GM12878 (cell line): ENCODE data around the gene RAB28.

Experiments
- CTCF ChIP-seq, 3 experiments: IDR thresholded peaks in 2 of 3; conservative IDR thresholded peaks in 1 of 3; 2 replicates each; pipeline ENCODE4 v1.5.1; 2011; ENCODE audit warnings: low read depth in 3 of 3, low read length in 3 of 3, mild to moderate bottlenecking in 3 of 3, control low read depth in 2 of 3, moderate library complexity in 2 of 3, inconsistent platforms in 1 of 3, mixed read lengths in 1 of 3; ENCODE audit not compliant: control insufficient read depth in 2 of 3, insufficient read depth in 1 of 3; ENCODE audit errors: extremely low read depth in 1 of 3
- IRF4 ChIP-seq: IDR thresholded peaks from 2 replicates; pipeline ENCODE4 v1.6.1; 2011; ENCODE audit warnings: low read depth, low read length
- MAX ChIP-seq: IDR thresholded peaks from 2 replicates; pipeline ENCODE4 v1.6.1; 2012; ENCODE audit warnings: low read depth, low read length, improper control_type of control experiment
- POLR2AphosphoS5 ChIP-seq: IDR thresholded peaks from 2 replicates; pipeline ENCODE4 v1.6.1; 2011; ENCODE audit warnings: mild to moderate bottlenecking, low read length, inconsistent platforms
- ZNF207 ChIP-seq: fragments of 450-650 bp; IDR thresholded peaks from 2 replicates; pipeline ENCODE4 v1.6.1; 2014; ENCODE audit warnings: antibody characterized with exemption, mild to moderate bottlenecking, borderline replicate concordance

- TF ChIP-seq ZNF207 (no peak), IRF4 (no peak), POLR2AphosphoS5 (no peak), MAX (no peak), CTCF (IDR thresholded peaks at IDR 0.05 in 2 of 3, conservative IDR thresholded peaks at IDR 0.05 in 1 of 3; ENCODE audit: control insufficient read depth in 2 of 3, extremely low read depth in 1 of 3, insufficient read depth in 1 of 3, low read depth in 3 of 3, low read length in 3 of 3) (no peak)
These were observed 13.8 kb downstream of the RAB28 start for GRCh38 chr4:13470379-13470778.
